ENCODE results near the gene MYRFL.

GRCh38 chr12:69821456-69822159 lies 3.4 kb upstream of the MYRFL start:
- TF ChIP-seq CTCF (IDR thresholded peaks at IDR 0.05 in 4 of 5, conservative IDR thresholded peaks at IDR 0.05 in 1 of 5) (no peak), POLR2A (IDR thresholded peaks at IDR 0.05) (no peak)
